GM12875 (cell line): ENCODE results near the gene CCDC32.
"Not testable (repeated sequence)": the region's sequence is repeated elsewhere in the genome, so short reads cannot be mapped to it uniquely, and the experiment has no call there.

ENCODE experiments used
- H3K4me3 ChIP-seq: one replicate; pipeline ENCODE4 v1.5.1; 2011; ENCODE audit warnings: low read depth, low read length, control low read depth
- CTCF ChIP-seq: IDR thresholded peaks from 2 replicates; pipeline ENCODE4 v1.5.1; 2011; ENCODE audit warnings: low read depth, mild to moderate bottlenecking, control low read depth, inconsistent platforms, low read length, moderate library complexity, borderline replicate concordance; ENCODE audit not compliant: insufficient read depth

Gene CCDC32

DNA sequence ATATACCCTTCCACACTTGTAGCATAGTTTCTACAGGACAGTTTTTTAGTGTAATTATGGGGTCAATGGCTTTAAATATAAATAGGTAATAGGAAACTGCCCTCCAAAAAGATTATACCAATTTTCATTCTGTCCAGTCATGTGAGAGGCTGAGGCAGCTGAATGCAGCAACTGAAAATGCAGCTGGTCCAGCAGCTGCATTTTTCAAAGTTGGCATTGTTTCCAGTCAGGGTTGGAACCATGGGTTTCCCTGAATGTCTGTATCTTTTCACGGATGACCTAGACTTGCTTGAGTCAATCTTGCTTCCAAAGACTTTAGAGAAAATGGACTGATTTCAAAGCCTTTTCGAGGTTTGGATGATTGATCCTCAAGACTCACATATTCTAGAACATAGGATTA lies 19.3 kb upstream of the CCDC32 start:
- TF ChIP-seq CTCF, result no peak
- no peak overlapping the region for H3K4me3 ChIP-seq

GRCh38 chr15:40582726-40583246 lies 17.9 kb upstream of the CCDC32 start:
- TF ChIP-seq CTCF, result no peak
- no peak overlapping the region for H3K4me3 ChIP-seq

DNA sequence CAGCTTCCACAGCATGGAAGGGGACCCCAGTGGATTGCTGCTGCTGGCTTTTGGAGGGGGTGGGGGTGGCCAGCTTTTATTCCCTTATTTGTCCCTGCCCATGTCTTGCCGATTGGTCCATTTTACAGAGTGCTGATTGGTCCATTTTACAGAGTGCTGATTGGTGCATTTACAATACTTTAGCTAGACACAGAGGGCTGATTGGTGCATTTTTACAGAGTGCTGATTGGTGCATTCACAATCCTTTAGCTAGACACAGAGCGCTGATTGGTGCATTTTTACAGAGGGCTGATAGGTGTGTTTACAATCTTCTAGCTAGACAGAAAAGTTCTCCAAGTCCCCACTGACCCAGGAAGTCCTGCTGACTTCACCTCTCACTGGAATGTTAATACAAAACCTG lies 17.0 kb upstream of the CCDC32 start:
- H3K4me3 ChIP-seq, result not testable (repeated sequence)

GRCh38 chr15:40578892-40579291 lies 14.1 kb upstream of the CCDC32 start:
- no peak overlapping the region for H3K4me3 ChIP-seq
- TF ChIP-seq CTCF, result no peak

DNA sequence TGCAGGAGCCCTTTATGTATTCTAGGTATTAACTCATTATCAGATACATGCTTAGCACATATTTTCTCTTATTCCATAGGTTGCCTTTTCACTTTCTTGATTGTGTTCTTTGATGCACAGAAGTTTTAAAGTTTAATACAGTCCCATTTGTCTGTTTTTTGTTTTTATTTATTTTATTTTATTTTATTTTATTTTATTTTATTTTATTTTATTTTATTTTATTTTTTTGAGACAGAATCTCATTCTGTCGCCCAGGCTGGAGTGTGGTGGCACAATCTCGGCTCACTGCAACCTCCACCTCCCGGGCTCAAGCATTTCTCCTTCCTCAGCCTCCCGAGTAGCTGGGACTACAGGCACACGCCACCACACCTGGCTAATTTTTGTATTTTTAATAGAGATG lies 12.1 kb upstream of the CCDC32 start:
- not testable (repeated sequence) for H3K4me3 ChIP-seq

DNA sequence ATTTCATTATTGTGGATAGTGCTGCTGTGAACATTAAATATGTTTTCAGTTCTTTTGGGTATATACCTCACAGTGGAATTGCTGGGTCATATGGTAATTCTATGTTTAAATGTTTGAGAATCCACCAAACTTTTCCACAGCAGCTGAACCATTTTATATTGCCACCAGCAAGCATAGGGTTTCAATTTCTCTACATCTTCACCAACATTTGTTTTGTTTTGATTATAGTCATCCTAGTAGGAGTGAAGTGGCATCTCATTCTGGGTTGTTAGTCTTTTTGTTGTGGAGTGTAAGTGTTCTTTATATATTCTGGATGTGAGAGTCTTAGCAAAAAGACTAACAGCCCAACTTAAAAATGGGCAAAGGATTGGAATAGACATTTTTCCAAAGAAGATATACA lies 10.3 kb upstream of the CCDC32 start:
- no peak overlapping the region for H3K4me3 ChIP-seq
- no peak for TF ChIP-seq CTCF

- no peak for TF ChIP-seq CTCF
- H3K4me3 ChIP-seq, result peak within 1 kb of the TSS; percentile 89
Measured at GRCh38 chr15:40569129-40569953, 4.5 kb upstream of the CCDC32 start, which contains the start of gene RPUSD2. RPUSD2 (plus strand) TSS chr15:40569299; CDS start chr15:40569338, 39 bp downstream.

GRCh38 chr15:40567111-40567510 lies 2.3 kb upstream of the CCDC32 start:
- no peak overlapping the region for H3K4me3 ChIP-seq
- TF ChIP-seq CTCF, result peak; percentile 38; the same call in 1 of the 2 replicates
